Measurements from ENCODE around the gene CFAP73.

Gene CFAP73

GRCh38 chr12:113149361-113150150 lies at the start of gene CFAP73:
Gene CFAP73, plus strand, starts transcription at chr12:113149724. Its CDS starts 134 bp downstream, at chr12:113149858.
- peak; percentile 62 to 89 (median 78) for DNase-seq
- intact Hi-C loops (cut with DNase I): no loop called here

GRCh38 chr12:113099764-113100163 lies 49.8 kb upstream of the CFAP73 start:
- intact Hi-C loops (cut with DNase I): loop anchor here (2.0 kb wide), 1 partner anchor 43 kb away; the partner anchor contains the start of gene DTX1
- DNase-seq: no peak

GRCh38 chr12:113101751-113102150 lies 47.8 kb upstream of the CFAP73 start:
- intact Hi-C loops (cut with DNase I): no loop called here
- DNase-seq: peak in 3 of 42 donors; percentile 26 to 60 (median 42)

- intact Hi-C loops (cut with DNase I): no loop called here
- no peak for DNase-seq
Observed at GRCh38 chr12:113102811-113103210, 46.7 kb upstream of the CFAP73 start.

- DNase-seq: peak; percentile 37 to 88 (median 72)
- intact Hi-C loops (cut with DNase I): no loop called here
Observed at GRCh38 chr12:113103756-113104450, 45.6 kb upstream of the CFAP73 start.

GRCh38 chr12:113104953-113105510 lies 44.5 kb upstream of the CFAP73 start:
- intact Hi-C loops (cut with DNase I): no loop called here
- DNase-seq: no peak

GRCh38 chr12:113105606-113106271 lies 43.8 kb upstream of the CFAP73 start:
- intact Hi-C loops (cut with DNase I): no loop called here
- DNase-seq: no peak

GRCh38 chr12:113106361-113106760 lies 43.2 kb upstream of the CFAP73 start:
- intact Hi-C loops (cut with DNase I): no loop called here
- DNase-seq: no peak

GRCh38 chr12:113108308-113108707 lies 41.2 kb upstream of the CFAP73 start:
- intact Hi-C loops (cut with DNase I): no loop called here
- no peak for DNase-seq

- intact Hi-C loops (cut with DNase I): no loop called here
- DNase-seq: peak in 1 of 42 donors; percentile 22
Observed at GRCh38 chr12:113109360-113109759, 40.2 kb upstream of the CFAP73 start.

- intact Hi-C loops (cut with DNase I): no loop called here
- peak in 1 of 42 donors; percentile 1 for DNase-seq
Observed at GRCh38 chr12:113109872-113110599, 39.5 kb upstream of the CFAP73 start.

- DNase-seq: no peak
- intact Hi-C loops (cut with DNase I): no loop called here
Observed at GRCh38 chr12:113111247-113111646, 38.3 kb upstream of the CFAP73 start.

GRCh38 chr12:113112043-113112899 lies 37.3 kb upstream of the CFAP73 start:
- no peak for DNase-seq
- intact Hi-C loops (cut with DNase I): no loop called here

GRCh38 chr12:113113397-113113796 lies 36.1 kb upstream of the CFAP73 start:
- intact Hi-C loops (cut with DNase I): no loop called here
- DNase-seq: no peak

GRCh38 chr12:113114447-113115178 lies 34.9 kb upstream of the CFAP73 start:
- DNase-seq: no peak
- intact Hi-C loops (cut with DNase I): no loop called here

- DNase-seq: peak in 1 of 42 donors; percentile 1
- intact Hi-C loops (cut with DNase I): no loop called here
Observed at GRCh38 chr12:113115455-113116126, 33.9 kb upstream of the CFAP73 start.

- DNase-seq: peak in 18 of 42 donors; percentile 2 to 76 (median 54)
- intact Hi-C loops (cut with DNase I): no loop called here
Observed at GRCh38 chr12:113116875-113117274, 32.6 kb upstream of the CFAP73 start.

Measured in head of caudate nucleus (tissue), 42 donors.